Stimulated activated CD8-positive, alpha-beta memory T cell treated with anti-CD3 and anti-CD28 coated beads, Interleukin-4, amount 100 ng/mL, for 4 hours (primary cell): ENCODE measurements around the gene XPNPEP1.

Experiments
- DNase-seq, 2 donors: peaks; one replicate each; pipeline ENCODE4 v3.0.0-alpha.2; 2020; ENCODE audit warnings: low read depth in 2 of 2, low spot score in 1 of 2

The XPNPEP1 gene

GRCh38 chr10:109895095-109895818, 28.1 kb downstream of the XPNPEP1 start:
- DNase-seq, result no peak

DNA sequence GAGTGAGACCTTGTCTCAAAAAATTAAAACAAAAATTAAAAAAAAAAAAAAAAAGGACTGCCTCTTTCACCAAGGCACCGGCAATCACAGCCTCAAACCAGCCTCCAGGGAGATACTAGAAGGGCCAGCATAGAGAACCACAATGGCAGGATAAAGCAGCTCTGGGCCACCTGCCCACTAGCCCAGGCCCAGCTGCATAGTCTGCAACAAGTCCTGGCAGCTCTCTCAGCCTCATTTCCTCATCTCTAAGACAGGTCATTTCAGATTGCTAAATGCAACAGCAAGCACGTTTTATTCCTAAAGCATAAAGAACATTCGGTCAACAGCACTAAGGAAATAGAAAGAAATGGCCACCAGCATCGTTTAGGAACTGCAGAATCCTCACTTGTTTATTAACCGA, 28.8 kb downstream of the XPNPEP1 start:
- no peak for DNase-seq

DNA sequence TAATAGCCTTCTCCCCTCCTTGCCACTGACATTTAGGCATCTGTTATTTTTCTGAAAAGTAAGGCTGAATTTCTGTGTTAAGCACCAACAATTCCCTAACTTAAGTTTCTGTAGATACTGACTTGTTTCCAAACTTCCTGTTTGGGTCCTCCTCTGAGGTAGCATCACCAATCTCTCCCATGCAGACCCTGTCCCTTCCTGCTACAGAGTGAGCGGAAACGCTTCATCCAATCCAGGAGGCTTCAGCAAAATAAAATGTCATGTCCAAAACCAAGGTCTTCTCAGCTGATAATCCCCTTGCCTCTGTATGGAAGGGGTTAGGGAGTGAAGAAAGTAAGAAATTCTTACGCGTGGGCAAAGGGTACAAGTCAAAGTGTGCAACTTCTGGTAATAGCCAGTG, 29.9 kb downstream of the XPNPEP1 start:
- DNase-seq, result no peak

- DNase-seq, result no peak
These were observed 30.4 kb downstream of the XPNPEP1 start for GRCh38 chr10:109892931-109893330.

DNA sequence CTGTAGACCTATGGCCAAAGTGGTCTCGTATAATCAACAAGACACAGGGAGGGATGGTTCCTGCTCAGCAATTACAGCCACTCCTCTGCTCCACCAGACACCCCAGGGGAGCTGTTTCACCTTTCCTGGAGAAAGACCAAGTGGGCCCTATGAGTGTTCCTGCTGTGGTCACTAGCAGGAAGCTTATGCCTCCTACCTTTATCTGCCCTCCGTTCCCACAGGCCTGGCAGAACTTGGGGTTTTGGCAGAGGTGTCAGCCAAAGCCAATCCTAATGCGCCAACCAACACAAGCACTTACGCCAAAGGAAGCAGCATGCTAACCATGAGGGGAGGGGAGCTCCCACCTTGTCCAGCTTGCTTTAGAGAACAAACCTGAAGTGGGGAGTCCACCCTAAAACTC, 31.2 kb downstream of the XPNPEP1 start:
- no peak for DNase-seq

DNA sequence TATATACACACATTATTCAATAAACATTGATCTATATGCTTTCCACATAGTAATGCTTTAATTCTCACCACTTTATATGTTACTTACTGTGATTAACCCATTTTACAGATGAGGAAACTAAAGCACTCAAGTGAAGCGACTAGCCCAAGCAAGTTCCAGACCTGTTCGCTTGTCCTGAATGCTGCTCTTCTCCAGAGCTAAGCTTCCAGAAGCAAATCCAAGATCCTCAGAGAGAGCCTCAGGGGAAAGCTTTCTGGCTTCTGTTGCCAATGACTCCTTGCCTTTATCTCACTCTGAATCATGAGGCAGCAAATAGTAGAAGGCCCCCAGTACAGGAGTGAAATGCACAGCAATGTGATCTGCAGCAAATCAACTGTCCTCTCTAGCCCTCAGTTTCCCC, 32.2 kb downstream of the XPNPEP1 start:
- no peak for DNase-seq

DNA sequence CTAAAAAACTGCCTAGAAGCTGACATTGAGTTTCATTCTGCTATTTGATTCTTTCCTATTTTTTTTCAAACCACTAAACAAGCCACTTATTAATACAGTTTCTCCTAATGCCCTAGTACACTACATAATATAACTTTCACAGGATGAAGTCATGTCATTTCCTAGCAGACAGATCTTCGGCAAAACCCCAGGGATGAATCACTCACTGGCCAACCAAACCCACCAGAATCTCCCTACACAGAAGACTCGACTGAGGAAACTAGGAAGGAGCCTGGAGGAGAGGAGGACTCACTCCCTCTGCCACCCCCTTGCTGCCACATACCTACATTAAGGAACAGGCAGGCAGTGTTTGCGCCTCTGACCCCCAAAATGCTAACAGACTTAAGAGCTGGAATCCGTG, 33.4 kb downstream of the XPNPEP1 start:
- DNase-seq, result no peak

GRCh38 chr10:109887776-109888175, 35.5 kb downstream of the XPNPEP1 start:
- no peak for DNase-seq

- no peak for DNase-seq
These were observed 36.1 kb downstream of the XPNPEP1 start for GRCh38 chr10:109887243-109887642.

GRCh38 chr10:109886781-109887140, 36.5 kb downstream of the XPNPEP1 start:
- no peak for DNase-seq

GRCh38 chr10:109886037-109886780, 37.1 kb downstream of the XPNPEP1 start:
- DNase-seq, result no peak

DNA sequence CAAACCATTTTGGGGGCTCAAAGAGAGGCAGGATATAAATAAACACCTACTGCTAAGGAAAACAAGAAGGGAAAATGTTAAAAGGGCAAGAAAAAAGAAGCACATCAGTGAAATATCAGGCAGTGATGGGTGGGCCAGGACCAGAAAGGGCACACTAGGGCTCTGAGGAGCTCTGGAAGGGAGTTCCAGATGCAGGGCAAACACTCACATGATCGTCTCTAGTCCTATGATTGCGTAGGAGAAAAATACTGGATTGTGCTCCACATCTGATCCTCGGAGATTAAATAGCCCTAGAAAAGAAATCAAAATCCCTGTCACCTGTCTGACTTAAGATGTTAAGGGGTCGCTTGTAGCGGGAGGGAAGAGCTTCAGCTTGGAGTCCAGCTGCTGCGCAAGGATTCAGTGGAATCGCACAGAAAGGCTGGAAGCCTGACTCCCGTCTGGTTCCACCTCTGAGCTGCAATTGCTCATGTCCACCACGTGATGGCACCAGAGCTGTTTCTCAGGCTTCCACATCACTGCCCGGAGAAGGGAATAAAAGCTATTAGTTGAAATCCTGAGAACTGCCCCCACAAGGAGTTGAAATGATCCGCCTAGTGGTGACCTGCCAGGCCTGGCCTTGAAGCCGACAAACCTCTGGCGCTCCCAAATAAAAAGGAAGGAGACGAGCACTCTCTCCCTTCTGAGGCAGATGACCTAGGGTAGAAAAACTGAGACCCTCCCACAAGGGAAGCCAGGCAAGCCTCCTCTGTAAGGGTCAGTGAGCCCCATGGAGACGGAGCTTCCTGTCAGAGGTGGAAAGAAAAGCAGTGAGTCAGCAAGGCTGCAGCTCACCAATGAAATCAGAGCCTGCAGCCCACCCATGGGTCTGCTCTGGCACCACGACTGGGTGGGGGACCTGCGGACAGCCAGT, 39.2 kb downstream of the XPNPEP1 start:
- peak; percentile 13 to 27 for DNase-seq

DNA sequence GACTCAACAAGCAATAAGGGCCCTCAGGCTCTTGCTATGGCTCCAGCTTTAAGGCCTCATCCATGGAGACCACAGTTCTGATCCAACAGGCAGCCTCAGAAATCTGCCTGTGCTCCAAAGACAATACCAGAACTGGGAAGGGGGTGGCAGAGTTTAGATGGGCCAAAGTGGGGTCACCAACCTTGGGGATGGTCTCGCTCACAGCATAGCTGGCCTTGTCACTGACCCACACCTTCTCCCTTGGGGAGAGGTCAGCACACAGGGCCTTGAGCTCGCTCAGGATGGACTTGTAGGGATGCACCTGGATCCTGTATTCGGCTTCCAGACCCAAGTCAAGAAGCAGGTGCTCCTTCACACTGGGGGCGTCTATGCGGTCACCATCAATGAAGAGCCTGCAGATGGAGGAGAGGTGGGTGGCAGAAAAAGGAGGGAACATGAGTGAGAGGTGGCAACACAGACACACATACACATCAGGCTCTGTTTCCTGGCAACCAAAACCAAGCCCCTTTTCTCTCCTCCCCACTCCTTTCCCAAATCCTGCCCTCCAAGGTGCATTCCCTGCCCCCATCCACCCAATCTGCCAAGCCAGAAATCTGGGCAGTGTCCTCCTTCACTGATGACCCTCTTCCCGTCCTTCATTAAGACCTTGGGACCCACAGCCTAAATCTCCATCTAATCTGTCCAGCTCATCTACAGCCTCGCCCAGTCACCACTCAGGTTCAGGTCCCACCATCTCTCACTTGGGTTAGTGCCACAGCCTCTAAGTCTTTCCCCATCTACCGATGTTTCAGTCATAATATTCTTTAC, 40.9 kb downstream of the XPNPEP1 start:
- DNase-seq, result no peak

DNA sequence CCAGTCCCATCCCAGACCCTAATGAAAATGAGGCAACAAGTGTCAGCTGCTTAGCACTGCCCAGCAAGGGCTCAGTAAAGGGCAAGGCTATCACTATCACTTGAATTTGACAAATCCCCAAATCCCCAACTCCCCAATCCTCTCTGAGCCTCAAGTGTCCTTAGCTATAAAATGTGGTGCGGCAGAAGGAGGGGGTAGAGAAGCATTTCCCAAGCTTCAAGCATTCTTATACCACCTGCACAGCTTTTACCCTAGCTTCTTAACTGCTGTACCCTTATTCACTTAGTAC, 41.6 kb downstream of the XPNPEP1 start:
- DNase-seq, result no peak

DNA sequence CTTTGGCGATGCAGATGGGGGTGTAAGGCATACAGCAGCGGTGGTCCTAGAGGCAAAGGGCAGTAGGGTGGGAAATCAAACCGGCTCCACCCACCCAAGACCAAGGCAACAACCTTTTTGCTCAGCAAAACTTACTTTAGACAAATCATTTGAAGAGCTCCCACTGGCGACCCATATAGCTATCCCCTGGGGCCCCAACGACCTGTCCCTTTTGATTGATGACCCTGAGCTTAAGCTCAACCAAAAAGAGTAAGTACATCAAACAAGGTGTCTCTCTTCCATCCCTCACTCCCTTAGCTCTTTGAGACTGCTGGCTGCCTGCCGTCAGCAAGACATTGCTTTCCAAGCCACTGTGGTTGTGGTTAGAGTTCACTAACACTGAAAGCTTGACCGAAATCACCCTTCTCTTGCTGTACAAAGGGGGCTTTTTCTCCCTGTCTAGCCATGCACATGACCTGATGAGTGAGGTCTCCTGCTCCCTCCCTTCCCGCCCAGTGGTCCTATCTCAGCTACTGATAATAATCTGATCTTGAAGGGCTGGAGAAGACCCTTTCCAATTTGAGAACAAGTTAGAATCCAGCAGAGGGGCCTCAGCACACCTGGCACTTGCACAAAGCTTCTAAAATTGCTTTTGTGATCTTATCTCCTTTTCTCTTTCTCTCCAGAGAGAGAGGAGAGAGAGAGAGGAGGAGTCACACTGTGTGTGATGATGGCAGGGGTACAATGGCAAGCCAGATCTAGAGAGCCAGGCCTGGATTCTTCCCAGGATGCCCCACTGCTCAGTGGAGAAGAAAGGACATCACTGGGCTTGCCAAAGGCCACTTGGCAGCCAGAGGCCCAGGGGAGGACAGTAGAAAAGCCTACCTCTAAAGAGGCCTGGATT, 42.2 kb downstream of the XPNPEP1 start:
- no peak for DNase-seq

DNA sequence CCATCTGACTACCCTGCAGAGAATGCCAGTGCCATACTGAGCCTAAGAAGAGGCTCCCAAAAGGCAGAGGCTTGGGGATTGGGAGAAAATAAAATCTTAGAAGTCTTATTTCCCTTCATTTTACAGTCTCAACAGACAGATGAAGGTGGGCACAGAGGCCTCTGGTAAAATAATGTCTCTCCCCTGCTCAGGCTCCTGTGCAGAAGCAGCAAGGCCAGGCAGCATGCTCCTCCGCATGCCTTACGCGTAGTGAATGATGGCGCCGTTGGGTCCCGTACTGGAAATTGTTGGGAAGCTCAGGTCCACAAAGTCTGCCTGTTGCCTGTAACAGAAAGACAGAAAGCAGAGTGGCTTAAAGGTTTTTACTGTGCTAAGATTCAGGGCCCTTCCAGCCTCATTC, 45.8 kb downstream of the XPNPEP1 start:
- DNase-seq, result no peak

DNA sequence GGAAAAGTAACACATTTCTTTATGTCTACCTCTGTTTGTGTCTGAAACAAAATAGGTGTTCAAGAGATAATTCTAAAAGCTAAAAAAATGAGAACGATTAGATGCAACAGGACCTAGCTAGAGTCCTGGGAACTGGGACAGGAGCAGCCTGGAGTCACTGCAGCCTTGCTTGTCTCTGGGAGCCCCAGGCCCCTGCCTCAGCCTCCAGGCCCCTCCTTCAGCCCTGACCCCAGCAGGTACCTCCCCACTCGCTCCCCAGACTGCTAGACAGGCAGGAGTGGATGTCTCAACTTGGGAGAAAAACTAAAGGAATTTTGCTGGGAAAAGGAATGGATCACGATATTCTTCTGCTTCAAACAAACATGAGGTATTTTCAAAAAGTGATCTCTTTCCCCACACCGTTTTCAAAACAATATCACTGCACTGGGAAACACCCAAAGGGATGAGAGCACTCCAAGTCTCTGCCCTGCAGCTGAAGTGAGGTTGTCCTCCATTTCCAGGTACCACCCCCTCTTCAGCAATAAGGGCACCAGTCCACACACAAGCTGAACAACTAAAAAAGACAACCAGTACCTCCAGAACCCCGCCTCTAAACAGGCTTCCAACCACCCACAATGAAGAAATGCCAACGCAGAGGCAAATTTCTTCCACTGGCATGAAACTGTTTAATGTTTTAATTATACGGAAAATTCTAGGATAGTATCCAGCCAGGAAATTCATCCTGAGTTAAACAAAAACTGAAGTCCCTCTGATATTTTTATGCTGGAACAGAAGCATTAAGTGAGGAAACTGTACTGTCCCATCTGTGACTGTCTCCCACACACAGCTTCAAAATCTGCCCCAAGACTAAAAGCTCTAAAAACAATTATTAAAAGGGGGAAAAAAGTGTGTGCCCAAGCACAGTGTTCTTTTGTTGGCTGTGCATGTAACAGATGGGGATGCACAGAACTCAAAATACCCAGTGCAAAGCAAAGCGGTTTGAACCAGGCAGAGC, 47.2 kb downstream of the XPNPEP1 start:
- DNase-seq, result no peak

- DNase-seq, result no peak
These were observed 48.2 kb downstream of the XPNPEP1 start for GRCh38 chr10:109875151-109875568.

DNA sequence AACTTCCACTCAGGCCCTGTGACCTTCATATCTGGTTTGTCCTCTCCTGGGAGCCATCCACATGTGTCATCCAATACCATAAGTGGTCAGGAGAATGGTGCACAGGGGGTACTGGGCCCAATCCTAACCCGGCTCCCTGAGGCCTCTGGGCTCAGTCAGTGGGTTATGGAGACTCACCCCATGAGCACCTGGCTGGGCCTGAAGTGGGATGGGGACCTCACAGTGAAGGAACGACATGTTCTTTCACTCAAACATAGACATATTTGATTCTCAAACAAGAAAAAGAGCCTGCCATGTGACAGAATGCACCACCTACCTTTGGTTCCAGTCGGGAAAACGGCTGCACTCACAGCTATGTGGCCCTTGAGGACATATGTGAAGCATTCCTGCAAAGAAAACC, 51.8 kb downstream of the XPNPEP1 start:
- DNase-seq, result no peak
